ENCODE data around the gene PDGFRB.

Gene PDGFRB

GRCh38 chr5:150130493-150130922 is 25.1 kb downstream of the PDGFRB start:
- DNase-seq (ENCODE audit: low read depth, low spot score), result no peak

GRCh38 chr5:150129813-150130492 is 25.7 kb downstream of the PDGFRB start:
- no peak for DNase-seq (ENCODE audit: low read depth, low spot score)

DNA sequence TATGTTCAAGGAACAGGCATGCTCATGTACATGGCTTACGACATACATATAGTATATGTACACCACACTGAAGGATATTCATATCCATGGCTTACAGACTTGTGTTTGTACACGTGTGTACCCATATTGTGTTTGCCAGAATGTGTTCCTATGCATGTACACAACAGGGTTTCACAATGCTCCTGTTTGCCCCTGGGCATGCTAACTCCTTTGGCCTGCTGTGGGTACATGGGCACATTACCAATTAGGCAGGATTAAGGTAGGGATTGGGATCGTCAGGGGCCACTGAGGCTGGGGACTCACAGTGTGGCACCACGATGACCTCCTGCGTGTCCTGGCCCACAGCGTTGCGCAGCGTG is 26.2 kb downstream of the PDGFRB start:
- no peak for DNase-seq (ENCODE audit: low read depth, low spot score)

GRCh38 chr5:150126921-150127265 is 28.8 kb downstream of the PDGFRB start:
- no peak for DNase-seq (ENCODE audit: low read depth, low spot score)

DNA sequence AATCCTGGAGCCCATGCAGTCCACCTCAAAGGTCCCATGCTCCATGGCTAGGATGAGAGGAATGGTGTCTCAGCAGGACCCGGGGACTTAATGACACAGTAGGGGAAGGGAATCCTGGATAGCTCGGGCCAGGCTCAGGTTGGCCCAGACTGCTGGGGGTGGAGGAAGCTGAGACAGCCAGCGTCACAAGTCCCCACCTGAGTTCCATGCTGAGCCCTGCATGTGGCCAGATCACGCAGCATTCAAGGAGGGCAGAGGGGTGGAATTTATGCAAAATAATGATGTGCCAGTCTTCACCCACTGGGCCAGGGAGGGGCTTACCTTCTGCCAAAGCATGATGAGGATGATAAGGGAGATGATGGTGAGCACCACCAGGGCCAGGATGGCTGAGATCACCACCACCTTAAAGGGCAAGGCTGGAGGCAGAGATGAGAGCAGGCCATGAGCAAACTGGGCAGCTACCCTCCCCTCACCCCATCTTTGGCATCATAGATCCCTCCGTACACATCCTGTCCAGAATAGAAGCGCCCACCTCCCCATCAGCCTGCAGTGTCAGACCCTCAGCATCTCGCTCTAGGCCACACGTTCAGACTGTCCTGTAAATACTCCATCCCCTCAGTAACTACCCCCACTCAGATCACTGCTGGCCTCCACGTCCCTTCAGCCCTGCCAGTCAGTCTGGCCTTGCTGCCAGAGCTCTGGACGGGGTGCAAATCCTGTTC is 29.3 kb downstream of the PDGFRB start:
- no peak for DNase-seq (ENCODE audit: low read depth, low spot score)

DNA sequence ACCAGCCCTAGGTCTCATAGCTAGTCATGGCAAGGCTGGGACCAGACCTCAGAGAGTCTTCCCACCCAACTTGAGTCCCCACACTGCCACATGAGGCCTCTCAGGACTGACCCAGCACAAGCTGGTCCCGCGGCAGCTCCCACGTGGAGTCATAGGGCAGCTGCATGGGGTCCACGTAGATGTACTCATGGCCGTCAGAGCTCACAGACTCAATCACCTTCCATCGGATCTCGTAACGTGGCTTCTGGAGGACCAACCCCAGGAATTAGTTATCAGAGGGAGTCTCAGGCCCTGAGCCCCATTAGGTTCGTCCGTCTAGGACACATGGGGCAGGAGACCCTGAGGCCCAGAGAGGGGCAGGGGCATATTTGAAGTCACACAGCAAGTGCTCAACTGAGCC is 30.3 kb downstream of the PDGFRB start:
- DNase-seq (ENCODE audit: low read depth, low spot score), result no peak

DNA sequence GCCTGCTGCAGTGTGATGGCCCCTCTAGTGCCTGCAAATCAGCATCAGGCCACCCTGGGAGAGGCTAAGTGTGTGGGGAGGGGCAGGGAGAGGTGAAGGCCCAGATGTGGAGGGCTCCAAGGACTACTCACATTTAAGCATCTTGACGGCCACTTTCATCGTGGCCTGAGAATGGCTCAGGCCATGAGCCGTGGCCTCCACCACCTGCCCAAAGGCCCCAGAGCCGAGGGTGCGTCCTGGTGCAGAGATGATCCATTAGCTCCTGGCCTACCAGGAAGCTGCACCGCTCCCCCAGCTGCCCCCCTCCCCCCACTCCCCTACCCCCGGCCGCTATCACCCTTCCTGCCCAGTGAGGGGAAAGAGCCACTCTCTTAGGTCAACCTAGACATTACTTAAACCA is 31.0 kb downstream of the PDGFRB start:
- no peak for DNase-seq (ENCODE audit: low read depth, low spot score)

DNA sequence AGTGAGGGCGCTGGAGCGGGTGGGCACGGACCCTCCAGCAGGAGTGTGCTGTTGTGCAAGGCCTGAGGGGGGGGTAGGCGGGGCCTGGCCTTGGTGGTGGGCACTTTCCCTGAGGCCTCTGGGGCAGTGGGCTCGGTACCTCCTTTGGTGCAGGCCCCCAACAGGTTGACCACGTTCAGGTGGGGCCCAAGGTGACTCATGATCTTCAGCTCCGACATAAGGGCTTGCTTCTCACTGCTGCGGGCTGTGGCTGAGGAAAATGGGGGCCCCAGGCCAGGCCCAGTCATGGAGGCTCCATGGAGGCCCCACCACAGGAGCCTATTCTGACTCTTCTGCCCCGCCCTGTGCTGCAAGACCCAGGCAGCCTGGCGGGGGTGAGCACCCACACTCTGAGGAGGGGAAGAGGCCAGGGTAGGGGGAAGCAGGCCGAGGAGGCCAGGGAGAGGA is 31.5 kb downstream of the PDGFRB start:
- no peak for DNase-seq (ENCODE audit: low read depth, low spot score)

- DNase-seq (ENCODE audit: low read depth, low spot score), result no peak
These were observed 32.1 kb downstream of the PDGFRB start for GRCh38 chr5:150123542-150123941.

DNA sequence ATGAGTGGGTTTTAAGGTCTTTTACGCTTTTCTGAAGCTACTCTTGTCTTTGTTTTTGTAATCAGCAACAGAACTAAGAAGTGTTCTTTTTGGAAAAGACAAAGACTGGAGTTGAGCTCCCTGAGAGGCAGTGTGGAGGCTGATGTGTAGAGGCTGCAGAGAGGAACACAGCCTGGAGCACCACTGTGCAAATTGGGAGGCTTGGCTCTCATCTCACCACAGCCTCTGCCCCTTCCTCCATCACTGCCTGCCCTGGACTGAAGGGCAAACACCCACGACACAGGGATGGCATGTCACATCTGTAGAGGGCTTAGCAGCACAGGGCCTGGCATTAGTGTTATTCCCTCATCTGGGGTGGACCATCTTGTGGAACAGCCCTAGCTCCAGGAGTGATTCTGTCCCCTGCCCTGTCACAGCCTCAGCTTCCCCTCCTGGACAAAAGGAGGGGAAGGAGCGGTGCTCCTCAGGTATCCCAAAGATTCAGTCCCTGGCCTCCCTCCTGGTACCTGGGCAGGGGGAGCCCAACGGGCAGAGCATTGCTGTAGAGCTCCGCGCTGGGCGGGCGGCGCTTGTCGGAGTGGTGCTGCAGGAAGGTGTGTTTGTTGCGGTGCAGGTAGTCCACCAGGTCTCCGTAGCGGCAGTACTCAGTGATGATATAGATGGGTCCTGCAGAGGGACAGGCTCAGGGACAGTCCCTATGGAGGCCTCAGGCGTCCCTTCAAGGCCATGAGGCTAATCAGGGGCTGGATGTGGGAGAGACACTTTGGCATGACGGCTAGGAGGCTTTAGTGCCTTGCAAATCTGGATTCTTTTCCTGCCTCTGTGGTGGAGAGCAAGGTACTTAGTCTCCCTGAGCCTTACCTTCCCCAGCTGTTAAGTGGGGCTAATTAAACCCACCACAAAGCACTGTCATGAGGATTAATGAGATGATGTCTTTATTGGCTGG is 32.8 kb downstream of the PDGFRB start:
- DNase-seq (ENCODE audit: low read depth, low spot score), result no peak

GRCh38 chr5:150122158-150122510 is 33.5 kb downstream of the PDGFRB start:
- DNase-seq (ENCODE audit: low read depth, low spot score), result no peak

DNA sequence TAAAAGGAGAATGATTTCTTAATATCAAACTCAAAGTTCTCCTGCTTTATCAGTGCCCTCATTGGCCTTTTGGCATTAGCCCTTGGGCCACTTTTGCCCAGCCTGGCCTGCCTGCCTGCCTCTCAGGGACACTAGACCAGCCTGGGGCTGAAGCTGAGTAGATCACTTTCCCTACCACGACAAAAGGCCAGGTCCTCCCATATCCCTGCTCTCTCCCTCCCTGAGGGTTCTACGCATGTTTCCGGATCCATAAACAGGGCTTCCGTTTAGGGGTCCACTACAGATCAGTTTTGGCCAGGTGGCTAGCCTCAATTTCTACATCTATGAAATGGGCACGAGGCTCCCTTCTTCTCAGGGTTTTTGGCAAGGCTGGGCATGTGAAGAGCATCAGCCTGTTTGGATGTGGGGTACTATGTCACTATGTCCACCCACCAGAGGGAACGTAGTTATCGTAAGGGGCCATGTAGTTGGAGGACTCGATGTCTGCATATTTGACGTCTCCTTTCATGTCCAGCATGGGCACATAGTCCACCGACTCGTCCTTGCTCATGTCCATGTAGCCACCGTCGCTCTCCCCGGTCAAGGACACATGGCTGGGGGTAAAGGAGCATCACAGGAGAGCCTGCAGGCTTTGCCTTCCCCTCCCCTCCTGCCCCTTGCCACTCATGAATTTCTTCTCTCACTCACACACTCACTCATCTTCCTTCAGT is 34.0 kb downstream of the PDGFRB start:
- no peak for DNase-seq (ENCODE audit: low read depth, low spot score)

GRCh38 chr5:150120617-150121447 is 34.8 kb downstream of the PDGFRB start:
- no peak for DNase-seq (ENCODE audit: low read depth, low spot score)

DNA sequence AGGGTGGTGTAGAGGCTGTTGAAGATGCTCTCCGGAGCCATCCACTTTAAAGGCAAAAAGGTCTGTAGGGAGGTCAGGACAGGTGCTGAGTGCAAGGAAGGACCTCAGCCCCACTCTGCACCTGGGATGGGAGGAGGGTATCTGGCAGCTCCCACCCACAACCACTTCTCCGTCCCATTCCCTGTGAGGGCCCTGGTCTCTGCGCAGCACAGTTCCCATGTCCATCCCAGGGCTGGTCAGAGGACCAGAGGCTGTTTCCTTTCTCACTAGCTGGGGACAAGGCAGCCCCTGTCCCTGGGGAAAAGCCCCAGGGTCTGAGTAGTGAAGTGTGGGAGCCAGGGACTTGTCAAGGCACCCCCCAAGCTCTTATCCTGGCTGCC is 35.6 kb downstream of the PDGFRB start:
- DNase-seq (ENCODE audit: low read depth, low spot score), result no peak

DNA sequence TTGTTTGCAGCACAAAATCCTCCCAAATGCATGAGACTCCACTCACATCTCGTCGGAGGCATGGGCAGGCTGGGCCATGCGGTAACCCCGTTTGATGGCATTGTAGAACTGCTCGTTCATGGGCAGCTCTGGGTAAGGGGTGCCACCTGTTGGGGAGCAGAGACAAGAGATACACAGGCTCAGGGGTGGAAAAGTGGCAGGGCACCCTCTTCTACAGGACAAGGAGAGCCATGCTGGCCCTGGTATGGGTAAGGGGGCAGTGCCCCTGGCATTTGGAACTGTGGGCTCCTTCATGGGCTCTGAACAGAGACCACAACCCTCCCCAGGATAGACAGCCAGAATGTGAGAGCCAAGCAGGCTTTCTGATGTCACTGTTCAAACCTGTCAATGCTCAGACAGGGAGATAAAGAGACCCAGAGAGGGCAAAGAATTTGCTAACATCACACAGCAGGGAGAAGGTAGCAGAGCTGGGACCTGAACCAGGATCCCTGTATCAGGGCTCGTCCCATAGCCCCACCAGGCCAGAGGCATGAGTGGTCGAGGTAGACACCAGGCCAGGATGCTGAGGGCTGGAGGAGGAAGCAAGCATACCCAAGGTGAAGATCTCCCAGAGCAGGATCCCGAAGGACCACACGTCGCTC is 36.1 kb downstream of the PDGFRB start:
- no peak for DNase-seq (ENCODE audit: low read depth, low spot score)

GRCh38 chr5:150118561-150119229 is 37.0 kb downstream of the PDGFRB start:
- DNase-seq (ENCODE audit: low read depth, low spot score), result no peak

GRCh38 chr5:150117945-150118560 is 37.6 kb downstream of the PDGFRB start:
- no peak for DNase-seq (ENCODE audit: low read depth, low spot score)

GRCh38 chr5:150116667-150117400 is 38.8 kb downstream of the PDGFRB start:
- DNase-seq (ENCODE audit: low read depth, low spot score), result no peak
